H7 (cell line): ENCODE results near the gene SEPTIN11. TPM values are rescaled to one million over a fixed set of nuclear protein-coding genes. Genes with fewer than 3 reads are reported as not detected.
A peak's percentile ranks its signal among the peaks of the same experiment; 100 is the strongest.

ENCODE experiments used
- DNase-seq: peaks from one replicate; pipeline ENCODE4 v3.0.0; 2012
- H3K27me3 ChIP-seq: 2 replicates; pipeline ENCODE4 v1.6.0; 2011; ENCODE audit warnings: mild to moderate bottlenecking, low read length; ENCODE audit not compliant: control insufficient read depth, insufficient read depth
- H3K36me3 ChIP-seq: replicated peaks from 2 replicates; pipeline ENCODE4 v1.5.1; 2011; ENCODE audit warnings: low read length; ENCODE audit not compliant: control insufficient read depth, insufficient read depth
- H3K4me3 ChIP-seq: 2 replicates; pipeline ENCODE4 v1.5.1; 2011; ENCODE audit warnings: low read depth, mild to moderate bottlenecking, control low read depth, low read length, moderate library complexity; ENCODE audit not compliant: insufficient read depth
- total RNA-seq: library from RNA; depleted of rRNA; stranded (reverse); fragments of >200 nt; shearing (Covaris generic); gene quantifications from 2 replicates; pipeline ENCODE4 v1.2.3, GENCODE V29; 2014

Gene SEPTIN11
- total RNA-seq, 1 experiment from 2014 or later = 64.7 TPM

DNA sequence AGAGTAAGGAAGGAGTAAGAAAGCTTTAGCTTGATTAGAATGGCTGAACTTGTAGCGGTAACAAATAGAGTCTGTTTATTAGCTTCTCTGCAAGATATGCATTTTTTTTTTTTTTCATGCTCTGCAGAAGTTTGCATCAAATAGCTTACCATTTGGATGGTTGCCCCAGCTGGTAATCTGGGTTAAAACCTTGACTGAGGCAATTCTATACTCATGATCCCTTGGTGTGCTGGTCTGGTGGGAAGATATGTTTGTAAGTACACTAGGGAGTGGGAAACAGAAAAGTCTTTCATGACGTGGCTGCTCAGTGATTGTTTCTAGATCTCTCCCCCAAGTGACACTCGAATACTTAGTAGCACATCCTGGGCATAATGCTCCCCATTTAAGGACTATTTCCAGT, 32.1 kb downstream of the SEPTIN11 start:
- DNase-seq = no peak
- no peaks in the 10 kb centered on the region for H3K36me3 ChIP-seq
- H3K27me3 ChIP-seq = no peaks in the 10 kb centered on the region
- H3K4me3 ChIP-seq = no peak overlapping the region

DNA sequence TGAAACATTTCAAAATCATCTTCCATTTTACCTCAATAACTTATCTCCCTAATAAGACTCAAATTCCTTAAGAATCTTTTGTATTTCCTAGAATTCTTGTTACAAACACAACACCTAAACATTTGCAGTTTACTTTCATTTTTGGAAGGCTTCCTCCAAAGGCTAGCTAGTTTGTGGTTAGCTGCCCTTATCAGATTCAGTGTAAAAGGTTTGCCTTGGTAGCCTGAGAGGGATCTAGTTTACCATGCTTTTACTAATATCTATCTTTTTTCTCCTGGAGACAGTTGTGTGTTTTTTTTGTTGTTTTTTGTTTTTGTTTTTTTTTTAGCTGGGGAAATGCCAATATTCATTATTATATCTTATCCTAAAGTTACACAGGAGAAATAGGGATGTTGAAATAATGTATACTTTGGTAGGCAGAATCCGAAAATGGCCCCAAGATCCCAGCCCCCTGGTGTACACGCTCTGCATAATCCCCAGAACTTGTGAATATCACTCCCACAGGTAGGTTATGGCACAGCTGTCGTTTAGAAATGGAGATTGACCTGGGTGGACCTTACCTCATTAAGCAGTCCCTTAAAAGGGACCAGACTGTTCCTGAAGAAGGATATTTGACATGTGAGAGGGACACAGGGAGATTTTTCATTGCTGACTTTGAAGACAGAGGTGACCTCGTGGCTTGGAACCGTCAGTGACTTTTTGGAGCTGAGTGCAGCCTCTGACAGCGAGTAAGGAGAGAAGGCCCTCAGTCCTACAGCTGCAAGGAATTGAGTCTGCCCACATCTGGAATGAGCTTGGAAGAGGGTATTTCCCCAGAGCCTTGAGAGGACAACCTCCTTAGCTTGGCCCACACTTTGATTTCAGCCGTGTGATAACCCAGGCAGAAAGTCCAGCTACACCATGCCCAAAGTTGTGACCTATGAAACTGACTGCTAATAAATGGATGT, 33.4 kb downstream of the SEPTIN11 start:
- H3K27me3 ChIP-seq = no peaks in the 10 kb centered on the region
- DNase-seq = no peak
- no peak overlapping the region for H3K4me3 ChIP-seq
- H3K36me3 ChIP-seq = no peaks in the 10 kb centered on the region

DNA sequence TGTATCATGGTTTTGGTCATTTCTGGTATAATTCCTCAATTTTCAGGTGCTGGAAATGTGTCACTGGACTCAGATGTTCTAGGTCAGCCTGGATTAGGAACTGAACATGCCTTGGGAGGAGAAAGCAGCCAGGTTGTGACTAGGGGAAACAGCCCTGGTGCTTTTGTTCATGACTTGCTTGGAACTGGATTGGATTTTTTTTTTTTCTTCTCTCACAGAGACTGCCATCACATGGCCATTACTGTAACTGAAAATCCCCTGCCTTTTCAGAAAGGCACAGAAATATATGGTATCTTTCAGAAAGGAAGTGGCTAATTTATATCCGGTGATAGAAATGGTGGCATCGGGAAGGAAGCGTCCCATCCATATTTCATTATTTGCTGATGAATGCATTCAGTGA, 34.6 kb downstream of the SEPTIN11 start:
- H3K27me3 ChIP-seq = no peaks in the 10 kb centered on the region
- no peaks in the 10 kb centered on the region for H3K36me3 ChIP-seq
- no peak overlapping the region for H3K4me3 ChIP-seq
- DNase-seq = peak; percentile 11

DNA sequence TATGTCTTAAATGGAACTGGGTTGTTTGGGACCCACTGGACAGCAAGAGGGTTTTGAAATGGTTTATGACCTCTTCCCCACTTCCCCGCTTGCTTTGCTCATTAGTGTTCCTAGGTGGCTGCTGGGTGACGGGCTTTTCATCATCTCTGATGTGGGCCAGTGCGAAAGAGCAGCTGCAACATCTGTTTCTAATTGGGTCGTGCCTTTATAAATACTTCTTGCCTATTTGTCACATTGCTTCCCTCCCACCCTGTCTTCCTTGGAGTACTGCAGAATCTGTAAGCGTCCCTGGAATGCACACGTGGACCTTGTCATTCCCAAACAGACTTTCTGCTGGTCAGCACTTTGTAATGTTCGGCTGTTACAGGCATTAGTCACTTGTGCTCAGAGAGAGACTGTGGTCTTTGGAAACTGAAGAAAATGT, 35.2 kb downstream of the SEPTIN11 start:
- DNase-seq = no peak
- Histone ChIP-seq H3K27me3 (no peaks in the 10 kb centered on the region), H3K4me3 (no peak overlapping the region), H3K36me3 (no peaks in the 10 kb centered on the region)

DNA sequence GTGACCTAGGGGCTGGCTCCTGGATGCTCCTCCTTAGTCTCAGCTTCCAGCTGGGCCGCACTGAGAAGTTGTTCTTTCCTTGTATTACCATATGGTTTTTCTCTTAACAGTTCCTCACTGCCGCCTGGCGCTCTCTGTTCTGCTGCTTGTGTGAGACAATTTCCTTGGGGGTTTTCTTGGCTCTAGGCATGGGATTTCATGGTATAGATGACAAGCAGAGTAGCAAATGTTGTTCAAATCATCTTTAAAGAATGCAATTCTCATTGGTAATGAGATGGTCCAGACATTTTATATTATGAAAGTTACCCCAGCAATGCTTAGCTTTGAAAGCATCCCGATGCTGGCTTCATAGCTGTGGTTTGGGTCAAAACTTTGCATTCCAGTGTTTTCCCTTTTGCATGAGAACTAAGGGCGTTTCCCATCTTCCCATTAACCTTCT, 37.6 kb downstream of the SEPTIN11 start:
- peak; percentile 21 for DNase-seq
- H3K27me3 ChIP-seq = no peaks in the 10 kb centered on the region
- H3K4me3 ChIP-seq = no peak overlapping the region
- no peaks in the 10 kb centered on the region for H3K36me3 ChIP-seq

DNA sequence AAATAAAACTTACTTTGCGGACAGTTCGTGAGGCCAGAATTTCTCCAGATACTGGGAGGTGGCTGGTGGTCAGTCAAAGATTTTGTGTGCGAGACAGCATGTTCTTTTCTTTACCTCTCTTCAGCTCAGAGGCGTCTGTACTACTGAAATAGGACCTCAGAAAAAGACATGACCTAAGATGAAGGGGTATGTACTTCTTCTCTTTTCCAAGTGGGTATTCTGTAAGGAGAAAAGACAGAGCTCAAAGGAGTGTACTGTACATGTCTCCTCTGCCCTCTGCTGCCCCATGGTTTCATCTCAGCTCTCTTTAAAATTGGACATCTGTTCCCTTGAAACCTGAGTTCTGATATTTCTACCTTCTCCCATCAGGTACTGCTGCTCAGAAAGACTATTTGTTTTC, 38.1 kb downstream of the SEPTIN11 start:
- DNase-seq = no peak
- Histone ChIP-seq H3K36me3 (no peaks in the 10 kb centered on the region), H3K4me3 (no peak overlapping the region), H3K27me3 (no peaks in the 10 kb centered on the region)

DNA sequence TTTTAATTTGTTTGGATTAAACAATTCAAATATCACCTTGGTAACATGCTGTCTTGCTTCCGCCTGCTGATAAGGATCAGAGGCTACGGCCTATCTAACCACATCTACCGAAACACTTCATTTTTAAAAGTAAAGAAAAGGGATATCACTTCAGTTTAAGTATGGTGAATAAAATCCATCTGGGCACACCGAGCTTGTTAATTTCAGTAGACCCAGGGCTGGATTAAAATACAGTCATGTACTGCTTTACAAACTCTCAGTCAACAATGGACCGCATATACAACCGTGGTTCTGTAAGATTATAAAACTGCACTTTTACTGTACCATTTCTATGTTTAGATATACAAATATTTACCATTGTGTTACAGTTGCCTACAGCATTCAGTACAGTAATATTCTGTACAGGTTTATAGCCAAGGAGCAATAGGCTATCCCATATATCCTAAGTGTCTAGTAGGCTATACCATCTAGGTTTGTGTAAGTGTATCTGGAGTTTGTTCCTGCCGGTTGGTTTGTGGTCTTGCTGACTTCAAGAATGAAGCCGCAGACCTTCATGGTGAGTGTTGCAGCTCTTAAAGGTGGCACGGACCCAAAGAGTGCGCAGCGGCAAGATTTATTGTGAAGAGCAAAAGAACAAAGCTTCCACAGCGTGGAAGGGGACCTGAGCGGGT, 40.0 kb downstream of the SEPTIN11 start:
- Histone ChIP-seq H3K4me3 (no peak overlapping the region), H3K27me3 (no peaks in the 10 kb centered on the region), H3K36me3 (no peaks in the 10 kb centered on the region)
- no peak for DNase-seq

DNA sequence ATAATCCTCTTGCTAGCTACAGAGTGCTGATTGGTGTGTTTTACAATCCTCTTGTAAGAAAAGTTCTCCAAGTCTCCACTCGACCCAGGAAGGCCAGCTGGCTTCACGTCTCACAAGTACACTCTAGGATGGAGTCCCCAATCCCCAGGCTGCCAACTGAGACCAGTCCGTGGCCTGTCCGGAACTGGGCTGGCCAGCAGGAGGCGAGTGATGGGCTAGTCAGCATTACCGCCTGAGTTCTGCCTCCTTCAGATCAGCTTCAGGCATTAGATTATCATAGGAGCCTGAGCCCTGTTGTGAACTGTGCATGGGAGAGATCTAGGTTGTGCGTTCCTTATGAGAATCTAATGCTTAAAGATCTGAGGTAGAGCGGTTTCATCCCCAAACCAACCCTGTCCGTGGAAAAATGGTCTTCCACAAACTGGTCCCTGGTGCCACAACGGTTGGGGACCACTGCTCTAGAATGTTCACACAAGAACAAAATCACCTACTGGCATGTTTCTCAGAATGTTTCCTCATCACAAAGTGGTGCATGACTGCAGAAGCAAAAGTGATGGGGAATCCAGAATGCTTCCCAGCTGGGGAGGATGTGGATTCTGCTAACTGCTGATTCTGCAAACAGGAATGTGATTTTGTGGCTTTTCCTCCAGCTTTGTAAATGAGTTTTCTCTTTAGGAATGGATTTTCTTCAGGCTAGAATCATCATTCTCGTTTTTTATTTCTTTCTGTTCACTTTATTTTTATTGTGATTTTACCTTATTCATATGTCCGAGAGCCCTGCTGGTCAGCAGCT, 40.9 kb downstream of the SEPTIN11 start:
- Histone ChIP-seq H3K36me3 (no peaks in the 10 kb centered on the region), H3K4me3 (no peak overlapping the region), H3K27me3 (no peaks in the 10 kb centered on the region)
- DNase-seq = no peak

DNA sequence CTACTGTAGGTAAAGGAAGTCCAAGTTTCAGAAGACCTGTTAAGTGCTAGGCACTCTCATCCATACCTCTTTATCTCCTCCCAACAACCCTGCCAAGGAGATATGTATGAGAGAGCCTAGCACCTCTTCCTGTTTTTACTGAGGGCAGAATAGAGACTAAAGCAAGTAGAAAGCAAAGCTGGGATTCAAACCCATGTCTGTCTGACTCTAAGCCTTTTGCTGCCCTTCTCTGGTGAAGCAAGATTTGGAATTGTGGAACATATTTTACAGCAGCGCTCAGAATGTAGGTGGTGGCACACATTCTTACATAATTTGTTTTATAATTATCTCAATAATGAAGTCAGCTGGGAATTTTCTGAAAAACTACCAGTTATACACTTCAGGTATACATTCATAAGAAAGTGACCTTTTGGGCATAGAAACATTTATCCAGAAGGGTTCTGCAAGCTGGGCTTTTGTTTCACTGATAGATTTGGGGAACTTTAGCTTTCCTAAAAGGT, 41.7 kb downstream of the SEPTIN11 start:
- Histone ChIP-seq H3K4me3 (no peak overlapping the region), H3K27me3 (no peaks in the 10 kb centered on the region), H3K36me3 (no peaks in the 10 kb centered on the region)
- DNase-seq = no peak

DNA sequence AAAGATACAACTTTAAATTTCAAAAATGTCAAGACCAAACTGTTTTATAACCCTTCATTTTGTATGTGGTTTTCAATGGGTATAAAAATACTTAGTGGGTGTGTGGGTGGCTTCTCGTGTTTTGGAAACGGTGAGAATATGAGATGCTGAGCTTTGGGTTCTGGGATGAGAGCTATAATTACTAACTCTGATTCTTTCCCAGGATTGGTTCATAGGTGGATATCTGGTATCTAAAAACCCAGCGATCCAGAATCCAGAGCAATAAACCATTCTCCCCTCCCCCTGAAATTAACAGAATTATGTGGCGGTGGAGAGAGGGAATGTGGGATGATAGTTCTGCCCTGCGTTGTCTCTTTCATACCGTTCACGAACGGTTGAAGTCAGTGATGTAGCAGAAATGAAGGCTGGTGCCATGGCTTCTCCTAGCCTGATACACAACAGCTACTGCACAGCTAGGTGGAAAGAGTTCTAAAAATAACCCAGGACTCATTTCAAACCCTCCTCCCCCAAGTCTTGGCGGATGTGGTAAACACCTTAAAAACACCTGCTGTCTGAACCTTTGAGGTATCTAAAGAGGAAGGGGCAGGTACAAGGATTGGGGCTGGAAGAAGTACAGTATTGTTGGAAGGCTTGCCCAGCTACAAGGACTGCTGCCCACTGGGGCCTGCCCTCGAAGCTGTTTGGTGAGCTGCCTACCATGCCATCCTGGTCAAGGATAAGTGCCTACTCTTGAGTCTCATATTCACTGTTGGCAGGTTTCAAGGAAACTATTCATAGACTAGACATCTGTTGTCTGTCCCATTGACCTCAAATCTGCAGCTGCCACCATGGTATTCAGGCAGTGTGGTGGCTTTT, 44.5 kb downstream of the SEPTIN11 start:
- H3K36me3 ChIP-seq = no peaks in the 10 kb centered on the region; the same call in 1 of the 2 replicates
- no peak overlapping the region for H3K4me3 ChIP-seq
- no peak for DNase-seq
- no peaks in the 10 kb centered on the region for H3K27me3 ChIP-seq

DNA sequence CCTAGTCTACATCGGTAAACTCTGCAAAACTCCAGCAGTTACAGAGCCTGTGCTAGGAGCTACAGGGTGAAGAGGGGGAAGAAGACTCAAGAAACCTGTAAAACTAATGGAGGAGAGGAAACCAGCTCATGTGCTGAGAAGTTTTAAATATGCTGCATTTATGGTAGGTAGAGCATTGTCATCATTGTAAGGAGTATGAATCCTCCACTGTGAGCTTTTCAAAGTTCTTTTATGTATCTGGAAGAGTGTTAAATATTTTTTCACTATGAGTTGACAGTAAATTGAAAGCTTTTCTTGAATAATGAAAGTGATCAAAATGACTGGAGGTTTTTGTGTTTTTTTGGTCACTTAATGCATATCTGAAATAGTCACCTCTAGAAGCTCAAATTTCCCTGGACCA, 46.2 kb downstream of the SEPTIN11 start:
- Histone ChIP-seq H3K36me3 (no peaks in the 10 kb centered on the region; the same call in 1 of the 2 replicates), H3K4me3 (no peak overlapping the region), H3K27me3 (no peaks in the 10 kb centered on the region)
- no peak for DNase-seq

DNA sequence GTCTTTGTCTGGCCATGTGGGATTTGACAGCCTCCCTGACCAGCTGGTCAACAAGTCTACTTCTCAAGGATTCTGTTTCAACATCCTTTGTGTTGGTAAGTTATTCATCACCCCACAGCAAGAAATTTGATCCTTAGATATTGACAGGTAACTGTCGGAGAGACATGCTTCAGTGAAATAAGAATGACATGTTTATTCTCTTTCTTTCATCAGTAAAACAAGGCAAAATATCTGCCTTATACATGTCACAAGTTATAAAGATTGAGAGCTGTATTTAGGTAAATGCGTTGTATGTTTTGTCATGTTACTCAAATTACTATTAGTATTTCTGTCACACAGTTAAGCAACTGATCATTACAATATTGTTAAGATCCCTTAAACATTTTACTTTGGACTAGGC, 46.9 kb downstream of the SEPTIN11 start:
- no peak for DNase-seq
- H3K36me3 ChIP-seq = no peaks in the 10 kb centered on the region; the same call in 1 of the 2 replicates
- no peak overlapping the region for H3K4me3 ChIP-seq
- H3K27me3 ChIP-seq = no peaks in the 10 kb centered on the region

DNA sequence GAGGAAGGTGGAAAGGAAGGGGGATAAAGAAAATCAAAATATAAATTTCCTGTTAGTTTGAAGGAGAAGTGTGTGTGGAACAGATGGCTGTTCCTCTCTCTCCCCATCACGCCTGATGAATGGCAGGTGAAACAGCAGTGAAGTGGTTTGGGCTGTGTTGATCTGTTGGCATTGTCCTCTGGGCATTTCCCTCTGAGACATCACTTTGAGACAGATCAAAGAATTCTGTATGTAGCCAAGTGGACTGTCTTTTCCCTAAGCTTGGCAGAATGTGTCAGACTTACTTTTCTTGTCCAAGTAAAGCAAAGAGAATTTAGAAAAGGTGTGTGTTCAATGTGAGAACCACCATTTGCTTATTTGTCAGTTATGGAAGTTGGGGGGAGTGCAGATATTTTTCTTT, 47.5 kb downstream of the SEPTIN11 start:
- no peak overlapping the region for H3K4me3 ChIP-seq
- no peaks in the 10 kb centered on the region for H3K27me3 ChIP-seq
- H3K36me3 ChIP-seq = no peaks in the 10 kb centered on the region; the same call in 1 of the 2 replicates
- DNase-seq = no peak
